ENCODE results near the gene RNF146. TPM values are rescaled to one million over a fixed set of nuclear protein-coding genes. Genes with fewer than 3 reads are reported as not detected.
A peak's percentile ranks its signal among the peaks of the same experiment; 100 is the strongest.

RNF146 gene
- total and polyA plus RNA-seq, 2 experiments from 2014 or later = 28.8 to 48.9 TPM

DNA sequence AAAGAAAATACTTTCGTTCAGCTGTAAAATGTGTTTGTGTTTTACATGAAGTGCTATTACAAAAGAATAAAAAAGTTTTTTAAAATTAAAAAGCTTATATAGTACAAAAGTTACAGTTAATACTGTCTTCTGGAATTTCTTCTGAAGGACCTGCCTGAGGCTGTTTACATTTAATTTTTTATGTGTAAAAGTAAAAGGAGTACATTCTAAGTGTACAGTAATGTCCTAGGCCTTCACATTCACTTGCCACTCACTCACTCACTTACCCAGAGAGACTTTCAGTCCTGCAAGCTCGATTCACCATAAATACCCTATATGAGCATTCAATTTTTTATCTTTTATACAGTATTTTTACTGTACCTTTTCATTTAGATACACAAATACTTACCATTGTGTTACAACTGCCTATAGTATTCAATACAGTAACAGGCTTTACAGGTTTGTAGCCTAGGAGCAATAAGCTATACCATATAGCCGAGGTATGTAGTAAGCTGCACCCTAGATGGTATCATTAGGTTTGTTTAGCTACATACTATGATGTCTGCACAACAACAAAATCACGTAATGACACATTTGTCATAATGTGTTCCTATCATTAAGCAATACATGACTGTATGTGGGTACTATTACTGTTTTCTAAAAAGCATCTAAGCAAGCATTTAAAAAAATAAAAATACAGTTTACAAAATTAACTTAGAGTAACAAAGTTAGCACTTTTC is 33.0 kb downstream of the RNF146 start:
- no peaks in the 10 kb centered on the region for H3K36me3 ChIP-seq (replicated peaks; ENCODE audit: insufficient read depth, low read depth)
- no peak overlapping the region for H3K4me2 ChIP-seq
- H3K27ac ChIP-seq = peak overlapping the region; percentile 11

GRCh38 chr6:127300411-127300810 is 33.7 kb downstream of the RNF146 start:
- no peak for TF ChIP-seq EZH2phosphoT487 (IDR thresholded peaks at IDR 0.05; ENCODE audit: low read depth, severe bottlenecking, unreplicated experiment)
- TF ChIP-seq EZH2 (IDR thresholded peaks at IDR 0.05; ENCODE audit: borderline replicate concordance) = no peak
- no peak for TF ChIP-seq CTCF (IDR thresholded peaks at IDR 0.05; ENCODE audit: poor library complexity)
- no peaks in the 10 kb centered on the region for H3K9me2 ChIP-seq (replicated peaks; ENCODE audit: insufficient read depth)
- peak; percentile 22 for DNase-seq (ENCODE audit: low spot score)
- no peak overlapping the region for H2AFZ ChIP-seq
- H3K79me2 ChIP-seq = peaks cover 18% of the 10 kb centered on the region
- no peak overlapping the region for H3K4me3 ChIP-seq
- H3K36me3 ChIP-seq (replicated peaks; ENCODE audit: insufficient read depth, low read depth) = no peaks in the 10 kb centered on the region
- H3K4me2 ChIP-seq = no peak overlapping the region
- no peaks in the 10 kb centered on the region for H4K20me1 ChIP-seq (ENCODE audit: insufficient read depth, poor library complexity, severe bottlenecking)
- H3K27ac ChIP-seq = peak overlapping the region; percentile 11
- H3K4me1 ChIP-seq (ENCODE audit: insufficient read depth) = peaks cover 11% of the 10 kb centered on the region
- H3K9me3 ChIP-seq (ENCODE audit: low read depth) = no peaks in the 10 kb centered on the region
- no peaks in the 10 kb centered on the region for H3K27me3 ChIP-seq

More for the DNA sequence above, 33.0 kb downstream of the RNF146 start:
- Histone ChIP-seq H3K4me1 (ENCODE audit: insufficient read depth) (peaks cover 11% of the 10 kb centered on the region), H3K9me2 (replicated peaks; ENCODE audit: insufficient read depth) (no peaks in the 10 kb centered on the region), H3K27me3 (no peaks in the 10 kb centered on the region), H3K79me2 (peaks cover 23% of the 10 kb centered on the region), H3K4me3 (no peak overlapping the region), H2AFZ (no peak overlapping the region), H3K9me3 (ENCODE audit: low read depth) (no peaks in the 10 kb centered on the region), H4K20me1 (ENCODE audit: insufficient read depth, poor library complexity, severe bottlenecking) (no peaks in the 10 kb centered on the region)
- DNase-seq (ENCODE audit: low spot score) = no peak
- WGBS (ENCODE audit: low lambda C conversion rate, missing lambda C conversion rate) = 81% methylated on average over 4 of the region's 4 CpGs
- TF ChIP-seq CTCF (IDR thresholded peaks at IDR 0.05; ENCODE audit: poor library complexity) (no peak), EZH2phosphoT487 (IDR thresholded peaks at IDR 0.05; ENCODE audit: low read depth, severe bottlenecking, unreplicated experiment) (no peak), EZH2 (IDR thresholded peaks at IDR 0.05; ENCODE audit: borderline replicate concordance) (no peak)

DNA sequence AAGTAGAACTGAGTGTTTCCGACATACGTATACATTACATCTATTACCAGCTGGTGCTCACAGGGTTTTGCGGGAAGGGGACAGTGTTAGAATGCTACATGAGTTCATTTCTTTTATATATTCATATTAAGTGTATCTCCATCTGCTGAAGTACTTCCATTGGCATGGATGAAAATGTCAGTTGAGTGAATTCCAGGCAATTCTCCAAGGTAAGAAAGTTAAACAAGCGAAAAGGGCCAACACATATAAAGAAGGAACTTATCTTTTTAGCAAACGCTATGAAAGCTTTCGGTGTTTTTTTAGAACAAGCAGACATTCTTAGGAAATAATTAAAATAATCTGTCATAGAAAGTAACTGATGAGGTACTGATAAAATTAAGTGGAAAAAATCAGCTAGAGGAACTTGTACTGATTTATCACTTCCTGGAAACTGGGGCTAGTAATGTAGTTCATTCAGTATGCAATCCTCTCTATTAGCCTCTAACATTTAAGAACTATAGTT is 34.6 kb downstream of the RNF146 start:
- H3K9me3 ChIP-seq (ENCODE audit: low read depth) = no peaks in the 10 kb centered on the region
- H3K9me2 ChIP-seq (replicated peaks; ENCODE audit: insufficient read depth) = no peaks in the 10 kb centered on the region
- H3K27ac ChIP-seq = no peak overlapping the region
- H3K4me1 ChIP-seq (ENCODE audit: insufficient read depth) = peaks cover 11% of the 10 kb centered on the region
- DNase-seq (ENCODE audit: low spot score) = no peak
- peaks cover 20% of the 10 kb centered on the region for H3K79me2 ChIP-seq
- H2AFZ ChIP-seq = no peak overlapping the region
- no peaks in the 10 kb centered on the region for H3K27me3 ChIP-seq
- H3K4me2 ChIP-seq = no peak overlapping the region
- H3K36me3 ChIP-seq (replicated peaks; ENCODE audit: insufficient read depth, low read depth) = no peaks in the 10 kb centered on the region
- TF ChIP-seq EZH2phosphoT487 (IDR thresholded peaks at IDR 0.05; ENCODE audit: low read depth, severe bottlenecking, unreplicated experiment) (no peak), EZH2 (IDR thresholded peaks at IDR 0.05; ENCODE audit: borderline replicate concordance) (no peak), CTCF (IDR thresholded peaks at IDR 0.05; ENCODE audit: poor library complexity) (no peak)
- H4K20me1 ChIP-seq (ENCODE audit: insufficient read depth, poor library complexity, severe bottlenecking) = no peaks in the 10 kb centered on the region
- H3K4me3 ChIP-seq = no peak overlapping the region
- WGBS (ENCODE audit: low lambda C conversion rate, missing lambda C conversion rate) = 73% methylated on average over 6 of the region's 6 CpGs
